GOT3 (cell line): ENCODE results near the gene TAPBP.
"Not testable (repeated sequence)": the region's sequence is repeated elsewhere in the genome, so short reads cannot be mapped to it uniquely, and the experiment has no call there.

Experiments
- DNase-seq: peaks from one replicate; lab custom pipeline; 2025; ENCODE audit warnings: mixed read lengths; lab: John Stamatoyannopoulos, UW

Gene TAPBP

DNA sequence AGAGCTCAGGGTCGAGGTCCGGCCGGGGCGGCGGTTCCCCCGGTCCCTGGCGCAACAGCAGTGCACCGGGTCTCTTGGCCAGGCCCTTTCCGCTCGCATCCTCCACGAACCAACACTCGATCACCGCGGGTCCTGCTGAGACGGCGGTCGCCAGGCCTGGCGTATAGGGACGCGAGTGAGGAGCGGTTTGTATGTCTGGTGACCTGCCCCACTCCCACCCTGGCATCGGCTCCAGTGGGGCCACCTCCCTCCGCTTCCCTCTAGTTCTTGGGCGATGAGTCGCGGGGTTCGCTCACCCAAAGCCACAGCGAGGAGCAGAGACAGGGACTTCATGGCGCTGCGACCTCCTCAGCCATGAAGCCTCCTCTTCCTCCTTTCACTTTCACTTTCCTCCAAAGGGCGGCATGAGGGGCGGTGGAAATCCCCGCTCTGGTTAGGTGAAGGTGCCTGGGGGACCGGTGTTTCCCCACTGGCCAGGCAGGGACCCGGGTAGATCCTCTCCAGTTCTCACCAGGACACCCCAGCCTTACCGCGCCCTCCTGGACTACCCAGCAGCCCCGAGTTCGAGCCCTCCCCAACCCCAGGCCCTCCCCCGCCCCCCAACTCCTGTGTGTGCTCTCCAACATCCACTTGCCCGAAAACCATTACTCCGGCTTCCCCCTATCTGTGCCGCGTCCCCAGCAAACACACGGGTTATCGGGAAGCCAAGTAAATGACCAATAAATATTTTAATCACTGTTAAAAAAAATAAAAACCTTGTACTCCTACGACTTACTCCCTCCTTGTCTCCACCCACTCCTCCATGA lies at the start of gene TAPBP:
TAPBP (minus strand) TSS at position 370 of the 806 bp plus-strand sequence; CDS start at position 333, 37 bp downstream.
- DNase-seq: no peak

GRCh38 chr6:33363486-33363885 lies 49.6 kb upstream of the TAPBP start:
- not testable (repeated sequence) for DNase-seq

GRCh38 chr6:33359331-33359730 lies 45.5 kb upstream of the TAPBP start:
- no peak for DNase-seq

- DNase-seq: not testable (repeated sequence)
These were observed 43.4 kb upstream of the TAPBP start for GRCh38 chr6:33357160-33357871.

- DNase-seq: no peak
These were observed 42.4 kb upstream of the TAPBP start for GRCh38 chr6:33356295-33356694.

GRCh38 chr6:33355860-33356259 lies 42.0 kb upstream of the TAPBP start:
- not testable (repeated sequence) for DNase-seq

DNA sequence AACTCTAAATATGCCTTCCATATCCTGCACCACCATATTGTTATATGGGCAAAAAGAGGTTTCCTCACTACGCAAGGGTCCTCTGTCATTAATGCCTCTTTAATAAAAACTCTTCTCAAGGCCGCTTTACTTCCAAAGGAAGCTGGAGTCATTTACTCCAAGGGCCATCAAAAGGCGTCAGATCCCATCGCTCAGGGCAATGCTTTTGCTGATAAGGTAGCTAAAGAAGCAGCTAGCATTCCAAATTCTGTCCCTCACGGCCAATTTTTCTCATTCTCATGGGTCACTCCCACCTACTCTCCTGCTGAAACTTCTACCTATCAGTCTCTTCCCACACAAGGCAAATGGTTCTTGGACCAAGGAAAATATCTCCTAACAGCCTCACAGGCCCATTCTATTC lies 33.9 kb upstream of the TAPBP start:
- no peak for DNase-seq

- not testable (repeated sequence) for DNase-seq
These were observed 33.1 kb upstream of the TAPBP start for GRCh38 chr6:33346972-33347371.

- DNase-seq: no peak
These were observed 31.1 kb upstream of the TAPBP start for GRCh38 chr6:33344701-33345697.

- DNase-seq: no peak
These were observed 30.2 kb upstream of the TAPBP start for GRCh38 chr6:33343953-33344611.

- not testable (repeated sequence) for DNase-seq
These were observed 29.7 kb upstream of the TAPBP start for GRCh38 chr6:33343606-33343952.

DNA sequence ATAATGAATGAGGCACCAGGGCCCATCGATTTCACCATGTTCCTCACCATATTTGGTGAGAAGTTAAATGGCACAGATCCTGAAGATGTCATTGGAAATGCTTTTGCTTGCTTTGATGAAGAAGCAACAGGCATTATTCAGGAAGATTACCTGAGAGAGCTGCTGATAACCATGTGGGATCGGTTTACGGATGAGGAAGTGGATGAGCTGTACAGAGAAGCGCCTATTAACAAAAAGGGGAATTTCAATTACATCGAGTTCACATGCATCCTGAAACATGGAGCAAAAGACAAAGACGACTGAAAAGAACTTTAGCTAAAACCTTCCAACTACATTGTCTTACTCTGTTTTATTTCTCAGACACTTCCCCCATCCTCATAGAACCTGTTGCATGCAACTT lies 25.3 kb upstream of the TAPBP start:
- no peak for DNase-seq

DNA sequence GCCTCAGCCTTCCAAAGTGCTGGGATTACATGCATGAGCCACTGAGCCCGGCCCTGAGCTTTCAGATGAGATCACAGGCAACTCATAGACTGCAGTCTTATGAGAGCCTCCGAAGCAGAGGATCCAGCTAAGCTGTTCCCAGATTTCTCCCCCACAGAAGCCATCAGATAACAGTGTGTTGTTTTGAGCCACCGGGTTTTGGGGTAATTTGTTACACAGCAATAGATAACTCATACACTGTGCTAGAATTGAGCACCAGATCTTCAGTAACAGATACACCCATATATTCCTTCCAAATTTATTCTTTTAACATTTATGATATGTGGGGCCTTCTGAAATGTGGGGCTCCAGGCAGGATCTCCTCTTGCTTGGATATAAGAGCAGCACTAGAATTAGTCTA lies 22.6 kb upstream of the TAPBP start:
- DNase-seq: no peak

- DNase-seq: no peak
These were observed 22.0 kb upstream of the TAPBP start for GRCh38 chr6:33335916-33336315.

GRCh38 chr6:33333666-33334065 lies 19.8 kb upstream of the TAPBP start:
- DNase-seq: no peak

- no peak for DNase-seq
These were observed 16.9 kb upstream of the TAPBP start for GRCh38 chr6:33330736-33331135.

- no peak for DNase-seq
These were observed 15.2 kb upstream of the TAPBP start for GRCh38 chr6:33329058-33329457.

DNA sequence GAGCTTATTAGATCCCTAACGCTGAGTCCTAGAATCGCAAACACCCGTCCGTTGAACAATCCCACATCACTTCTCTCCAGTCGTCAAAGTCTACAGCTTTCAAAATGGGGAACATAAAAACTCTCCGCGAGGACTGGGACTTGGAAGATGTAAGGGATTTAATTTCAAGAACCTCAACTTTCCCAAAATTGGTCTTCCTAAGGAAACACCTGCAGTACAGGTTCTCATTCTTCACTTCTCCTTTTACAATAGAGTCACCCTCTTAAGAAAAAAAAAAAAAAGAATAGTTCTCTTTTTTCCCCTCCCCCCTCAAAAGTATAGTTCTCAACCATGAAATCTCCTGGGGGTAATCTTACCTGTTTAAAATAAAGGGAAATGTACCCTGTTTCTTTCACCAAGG lies 10.2 kb upstream of the TAPBP start:
- no peak for DNase-seq

DNA sequence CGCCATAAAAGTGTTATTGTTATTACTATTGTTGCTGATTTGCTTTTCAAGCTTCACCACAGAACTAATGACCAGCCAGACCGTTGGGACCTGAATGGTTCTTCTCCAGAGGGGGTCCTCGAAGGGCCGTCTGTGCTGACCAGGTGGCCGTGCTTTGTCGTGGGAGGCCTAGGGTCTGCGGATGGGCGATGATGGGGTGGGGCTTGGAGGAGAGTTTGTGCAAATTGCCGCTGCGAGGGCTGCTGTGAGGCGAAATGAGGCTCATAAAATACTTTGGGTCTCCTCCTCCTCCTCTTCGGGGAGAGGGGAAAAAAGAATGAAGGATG lies 9.7 kb upstream of the TAPBP start:
- no peak for DNase-seq

DNA sequence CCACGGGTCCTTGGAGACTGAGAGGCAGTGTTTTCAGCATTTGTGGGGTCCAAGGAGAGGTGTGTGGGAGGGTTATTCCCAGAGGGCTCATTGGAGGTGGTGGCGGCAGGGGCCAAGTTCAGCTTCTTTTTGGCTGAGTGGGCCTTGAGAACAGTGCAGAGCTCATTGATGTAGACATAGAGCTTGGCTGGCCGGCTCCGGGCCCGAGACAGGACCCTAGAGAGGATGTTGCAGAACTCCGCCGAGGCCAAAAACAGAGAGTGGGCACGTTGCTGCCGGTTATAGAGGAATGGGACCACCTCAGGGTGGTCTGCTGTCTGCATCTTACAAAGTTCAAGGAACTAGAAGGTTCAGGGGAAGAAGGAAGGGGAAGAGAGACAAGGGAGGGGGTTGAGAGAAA lies 7.3 kb upstream of the TAPBP start:
- DNase-seq: no peak

DNA sequence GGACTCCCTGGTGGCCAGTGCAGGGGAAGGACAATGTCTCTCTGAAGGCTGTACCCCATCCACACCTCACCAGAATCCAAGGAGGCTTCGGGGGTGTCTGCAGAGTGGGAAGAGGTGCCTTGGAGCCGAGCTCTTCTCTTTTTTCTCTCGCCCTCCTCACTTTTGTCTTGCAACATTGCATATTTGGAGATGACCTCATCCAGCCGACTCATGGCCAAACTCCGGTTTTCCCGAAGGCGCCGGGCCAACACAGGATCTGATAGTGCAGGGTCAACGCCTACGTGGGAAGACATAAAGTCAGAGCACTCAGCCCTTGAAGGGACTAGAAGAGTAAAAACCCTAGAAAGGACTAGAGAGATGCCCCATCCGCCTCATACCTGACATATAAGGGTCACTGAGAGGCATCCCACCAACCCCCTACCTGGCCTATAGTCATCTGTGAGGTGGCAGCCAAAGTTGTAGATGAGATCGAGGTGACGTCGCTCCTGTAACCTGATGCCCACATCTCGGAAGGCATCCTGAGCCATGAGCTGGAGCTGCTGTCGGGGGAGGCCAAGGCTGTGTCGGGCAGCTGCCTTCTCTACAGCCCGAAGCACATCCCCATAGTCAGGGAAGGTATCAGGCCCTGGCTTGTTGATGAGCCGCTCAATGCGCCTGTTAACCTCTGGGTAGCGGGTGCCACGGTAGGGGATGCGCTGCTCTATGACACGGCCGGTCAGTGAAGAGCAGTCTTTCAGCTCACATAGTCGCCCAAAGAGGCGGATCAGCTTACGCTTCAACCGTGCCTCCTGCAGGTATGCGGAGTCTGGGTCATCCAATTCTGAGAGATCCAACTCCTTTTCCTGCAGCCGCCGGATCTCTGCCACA lies 6.7 kb upstream of the TAPBP start:
- DNase-seq: peak; percentile 39
